ENCODE data around the gene FAM168A. TPM values are rescaled to one million over a fixed set of nuclear protein-coding genes. Genes with fewer than 3 reads are reported as not detected.

Gene FAM168A
- total and polyA plus RNA-seq, 2 of the 8 experiments (the other 6 are each of a cell fraction or from before 2014, with no cell fraction given) = 17.1 to 21.6 TPM

DNA sequence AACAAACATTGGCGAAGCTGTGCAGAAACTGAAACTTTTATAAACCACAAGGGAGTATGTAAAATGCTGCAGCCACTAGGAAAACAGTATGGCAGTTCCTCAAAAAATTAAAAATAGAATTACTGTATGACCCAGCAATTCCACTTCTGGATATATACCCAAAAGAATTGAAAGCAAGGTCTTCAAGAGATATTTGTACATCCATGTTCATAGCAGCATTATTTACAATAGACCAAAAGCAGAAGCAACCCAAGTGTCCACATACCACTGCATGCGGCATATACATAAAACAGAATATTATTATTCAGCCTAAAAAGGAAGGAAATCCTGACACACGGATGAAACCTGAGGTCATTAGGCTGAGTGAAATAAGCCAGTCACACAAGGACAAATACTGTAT, 135.9 kb downstream of the FAM168A start:
- 84% methylated on average over 3 of the region's 3 CpGs; no CpG with 5 or more reads in 1 of the 2 experiments for WGBS, 2 experiments (ENCODE audit: extremely low coverage in 1 of 2, insufficient coverage in 1 of 2, insufficient read length in 1 of 2, insufficient replicate concordance in 2 of 2, low coverage in 1 of 2, low lambda C conversion rate in 2 of 2, missing lambda C conversion rate in 1 of 2)
- FAIRE-seq = no peak
- H3K9me3 ChIP-seq (ENCODE audit: insufficient read depth in 2 of 2, low read depth in 1 of 2, low read length in 1 of 2) = no peaks in the 10 kb centered on the region

More for the DNA sequence above, 135.9 kb downstream of the FAM168A start:
- POLR2A ChIA-PET (ENCODE audit: partially characterized antibody) = no interaction called here
- no peaks in the 10 kb centered on the region; the same call in 1 of the 2 replicates for H3K79me1 ChIP-seq (ENCODE audit: low read depth, low read length)
- no peaks in the 10 kb centered on the region for H3K36me3 ChIP-seq (ENCODE audit: control insufficient read depth in 2 of 4, insufficient read depth in 4 of 4, low read length in 3 of 4)
- no peak overlapping the region for H4K8ac ChIP-seq (ENCODE audit: extremely low read depth, insufficient read depth, low read length)
- H3K23me2 ChIP-seq (ENCODE audit: low read depth, low read length) = no peaks in the 10 kb centered on the region
- H3K56ac ChIP-seq (replicated peaks; ENCODE audit: insufficient read length, low read depth, low read length) = no peak overlapping the region
- no peak for DNase-seq (ENCODE audit: low read depth in 1 of 2, low spot score in 2 of 2)
- no peak overlapping the region for H2AFZ ChIP-seq (ENCODE audit: low read length)
- H2BK120ac ChIP-seq (replicated peaks; ENCODE audit: low read depth, low read length) = no peak overlapping the region
- H3K4me1 ChIP-seq (replicated peaks in 1 of 4; ENCODE audit: control insufficient read depth in 3 of 4, insufficient read depth in 4 of 4, low read length in 3 of 4) = no peaks in the 10 kb centered on the region
- H2BK12ac ChIP-seq (ENCODE audit: low read depth, low read length) = no peak overlapping the region
- no peak overlapping the region for H4K5ac ChIP-seq (ENCODE audit: insufficient read length, low read depth, low read length)
- CTCF ChIA-PET (ENCODE audit: partially characterized antibody) = interaction anchor here (0.9 kb wide), 1 partner anchor 17 kb away, joined by 4 read pairs; no protein-coding TSS in a partner anchor
- no peak overlapping the region for H3K14ac ChIP-seq (ENCODE audit: insufficient read length)
- H3K9ac ChIP-seq (replicated peaks in 1 of 4; ENCODE audit: extremely low read depth in 1 of 4, low read depth in 3 of 4, low read length in 3 of 4) = no peak overlapping the region
- no peak overlapping the region for H2BK5ac ChIP-seq (ENCODE audit: low read depth, low read length)
- no peak overlapping the region for H2BK20ac ChIP-seq (ENCODE audit: low read length)
- H2BK15ac ChIP-seq (ENCODE audit: low read length) = no peak overlapping the region
- H3K4ac ChIP-seq (replicated peaks; ENCODE audit: insufficient read length, low read depth, low read length) = no peak overlapping the region
- H3K18ac ChIP-seq (ENCODE audit: extremely low read depth, low read length) = no peak overlapping the region
- no peaks in the 10 kb centered on the region for H3K27me3 ChIP-seq (replicated peaks in 1 of 4; ENCODE audit: control insufficient read depth in 3 of 4, extremely low read depth in 1 of 4, insufficient read depth in 3 of 4, low read length in 3 of 4)
- no peaks in the 10 kb centered on the region for H3K79me2 ChIP-seq (ENCODE audit: control insufficient read depth in 1 of 2, insufficient read depth in 2 of 2, low read length in 2 of 2)
- H3K23ac ChIP-seq (ENCODE audit: insufficient read length) = no peak overlapping the region
- no peak overlapping the region for H4K91ac ChIP-seq (replicated peaks; ENCODE audit: insufficient read length, low read length)
- no peak overlapping the region for H3K27ac ChIP-seq (ENCODE audit: low read depth, low read length)
- H2AK5ac ChIP-seq (ENCODE audit: low read depth, low read length) = no peak overlapping the region
- TF ChIP-seq JUN (IDR thresholded peaks at IDR 0.05; ENCODE audit: low read depth, low read length) (no peak), CREB1 (IDR thresholded peaks at IDR 0.05) (no peak), TAF7 (optimal IDR thresholded peaks at IDR 0.05; ENCODE audit: borderline replicate concordance, low read depth, low read length) (no peak), KDM5A (IDR thresholded peaks at IDR 0.05; ENCODE audit: low read length) (no peak), RBBP5 (IDR thresholded peaks at IDR 0.05; ENCODE audit: borderline replicate concordance, low read depth, low read length) (no peak), RAD21 (IDR thresholded peaks at IDR 0.05 in 1 of 2, conservative IDR thresholded peaks at IDR 0.05 in 1 of 2; ENCODE audit: low read depth in 2 of 2, low read length in 2 of 2) (no peak), SP2 (IDR thresholded peaks at IDR 0.05; ENCODE audit: low read length) (no peak), POU5F1 (IDR thresholded peaks at IDR 0.05; ENCODE audit: low read depth, low read length) (no peak), FOSL1 (IDR thresholded peaks at IDR 0.05; ENCODE audit: insufficient read depth, low read depth, low read length) (no peak), POLR2AphosphoS5 (IDR thresholded peaks at IDR 0.05; ENCODE audit: low read depth, low read length) (no peak), SP4 (IDR thresholded peaks at IDR 0.05; ENCODE audit: low read length) (no peak)
- TF ChIP-seq, protein P1, sequence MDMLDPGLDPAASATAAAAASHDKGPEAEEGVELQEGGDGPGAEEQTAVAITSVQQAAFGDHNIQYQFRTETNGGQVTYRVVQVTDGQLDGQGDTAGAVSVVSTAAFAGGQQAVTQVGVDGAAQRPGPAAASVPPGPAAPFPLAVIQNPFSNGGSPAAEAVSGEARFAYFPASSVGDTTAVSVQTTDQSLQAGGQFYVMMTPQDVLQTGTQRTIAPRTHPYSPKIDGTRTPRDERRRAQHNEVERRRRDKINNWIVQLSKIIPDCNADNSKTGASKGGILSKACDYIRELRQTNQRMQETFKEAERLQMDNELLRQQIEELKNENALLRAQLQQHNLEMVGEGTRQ (IDR thresholded peaks at IDR 0.05; ENCODE audit: low read length) = no peak
- TF ChIP-seq, protein P2, sequence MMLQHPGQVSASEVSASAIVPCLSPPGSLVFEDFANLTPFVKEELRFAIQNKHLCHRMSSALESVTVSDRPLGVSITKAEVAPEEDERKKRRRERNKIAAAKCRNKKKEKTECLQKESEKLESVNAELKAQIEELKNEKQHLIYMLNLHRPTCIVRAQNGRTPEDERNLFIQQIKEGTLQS (IDR thresholded peaks at IDR 0.05; ENCODE audit: insufficient read depth, low read depth, low read length) = no peak
- H3K4me3 ChIP-seq (ENCODE audit: extremely low read depth in 1 of 4, insufficient read depth in 2 of 4, low read depth in 3 of 4, low read length in 4 of 4) = no peak overlapping the region
- no peaks in the 10 kb centered on the region for H4K20me1 ChIP-seq (replicated peaks in 1 of 2; ENCODE audit: control insufficient read depth in 1 of 2, insufficient read depth in 2 of 2, low read length in 2 of 2)
- no peak overlapping the region for H3K4me2 ChIP-seq (ENCODE audit: insufficient read depth in 1 of 2, low read depth in 2 of 2, low read length in 2 of 2)

Measured in H1 (cell line).